ENCODE measurements around the gene YIPF5.
A peak's percentile ranks its signal among the peaks of the same experiment; 100 is the strongest.

The YIPF5 gene

DNA sequence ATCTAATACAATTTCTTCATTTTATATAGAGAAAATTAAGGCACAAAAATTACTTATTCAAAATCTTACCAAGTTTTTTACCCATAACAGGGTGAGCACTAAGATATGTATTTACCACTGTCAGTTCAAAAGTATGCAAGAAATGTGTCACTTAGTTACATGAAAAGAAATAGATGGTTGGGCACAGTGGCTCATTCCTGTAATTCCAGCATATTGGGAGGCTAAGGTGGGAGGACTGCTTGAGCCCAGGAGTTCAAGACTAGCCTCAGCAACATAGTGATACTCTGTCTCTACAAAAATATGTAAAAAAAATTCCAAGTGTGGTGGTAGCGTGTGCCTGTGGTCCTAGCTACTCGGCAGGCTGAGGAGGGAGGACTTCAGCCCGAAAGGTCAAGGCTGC is 19.4 kb downstream of the YIPF5 start:
- ATAC-seq: peak; percentile 49; the same call in 2 of the 3 replicates
- no peak for TF ChIP-seq ZNF565 (CRISPR knock-in tag; conservative IDR thresholded peaks at IDR 0.05; ENCODE audit: low read depth)
- TF ChIP-seq GLIS3 (CRISPR knock-in tag; IDR thresholded peaks at IDR 0.05): no peak
- TF ChIP-seq OSR1 (CRISPR knock-in tag; IDR thresholded peaks at IDR 0.05): no peak
- no peak for TF ChIP-seq RARB (CRISPR knock-in tag; IDR thresholded peaks at IDR 0.05)
- no peak for TF ChIP-seq ARNTL (CRISPR knock-in tag; IDR thresholded peaks at IDR 0.05; ENCODE audit: borderline replicate concordance, low read depth)
- TF ChIP-seq ZFP30 (CRISPR knock-in tag; IDR thresholded peaks at IDR 0.05): no peak
- TF ChIP-seq ZNF70 (CRISPR knock-in tag; IDR thresholded peaks at IDR 0.05): no peak
- no peak for TF ChIP-seq TOX (CRISPR knock-in tag; IDR thresholded peaks at IDR 0.05; ENCODE audit: borderline replicate concordance)
- TF ChIP-seq PPARA (CRISPR knock-in tag; IDR thresholded peaks at IDR 0.05; ENCODE audit: borderline replicate concordance): no peak
- TF ChIP-seq, protein P1, sequence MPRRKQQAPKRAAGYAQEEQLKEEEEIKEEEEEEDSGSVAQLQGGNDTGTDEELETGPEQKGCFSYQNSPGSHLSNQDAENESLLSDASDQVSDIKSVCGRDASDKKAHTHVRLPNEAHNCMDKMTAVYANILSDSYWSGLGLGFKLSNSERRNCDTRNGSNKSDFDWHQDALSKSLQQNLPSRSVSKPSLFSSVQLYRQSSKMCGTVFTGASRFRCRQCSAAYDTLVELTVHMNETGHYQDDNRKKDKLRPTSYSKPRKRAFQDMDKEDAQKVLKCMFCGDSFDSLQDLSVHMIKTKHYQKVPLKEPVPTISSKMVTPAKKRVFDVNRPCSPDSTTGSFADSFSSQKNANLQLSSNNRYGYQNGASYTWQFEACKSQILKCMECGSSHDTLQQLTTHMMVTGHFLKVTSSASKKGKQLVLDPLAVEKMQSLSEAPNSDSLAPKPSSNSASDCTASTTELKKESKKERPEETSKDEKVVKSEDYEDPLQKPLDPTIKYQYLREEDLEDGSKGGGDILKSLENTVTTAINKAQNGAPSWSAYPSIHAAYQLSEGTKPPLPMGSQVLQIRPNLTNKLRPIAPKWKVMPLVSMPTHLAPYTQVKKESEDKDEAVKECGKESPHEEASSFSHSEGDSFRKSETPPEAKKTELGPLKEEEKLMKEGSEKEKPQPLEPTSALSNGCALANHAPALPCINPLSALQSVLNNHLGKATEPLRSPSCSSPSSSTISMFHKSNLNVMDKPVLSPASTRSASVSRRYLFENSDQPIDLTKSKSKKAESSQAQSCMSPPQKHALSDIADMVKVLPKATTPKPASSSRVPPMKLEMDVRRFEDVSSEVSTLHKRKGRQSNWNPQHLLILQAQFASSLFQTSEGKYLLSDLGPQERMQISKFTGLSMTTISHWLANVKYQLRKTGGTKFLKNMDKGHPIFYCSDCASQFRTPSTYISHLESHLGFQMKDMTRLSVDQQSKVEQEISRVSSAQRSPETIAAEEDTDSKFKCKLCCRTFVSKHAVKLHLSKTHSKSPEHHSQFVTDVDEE (CRISPR knock-in tag; IDR thresholded peaks at IDR 0.05): no peak
- TF ChIP-seq, protein P2, sequence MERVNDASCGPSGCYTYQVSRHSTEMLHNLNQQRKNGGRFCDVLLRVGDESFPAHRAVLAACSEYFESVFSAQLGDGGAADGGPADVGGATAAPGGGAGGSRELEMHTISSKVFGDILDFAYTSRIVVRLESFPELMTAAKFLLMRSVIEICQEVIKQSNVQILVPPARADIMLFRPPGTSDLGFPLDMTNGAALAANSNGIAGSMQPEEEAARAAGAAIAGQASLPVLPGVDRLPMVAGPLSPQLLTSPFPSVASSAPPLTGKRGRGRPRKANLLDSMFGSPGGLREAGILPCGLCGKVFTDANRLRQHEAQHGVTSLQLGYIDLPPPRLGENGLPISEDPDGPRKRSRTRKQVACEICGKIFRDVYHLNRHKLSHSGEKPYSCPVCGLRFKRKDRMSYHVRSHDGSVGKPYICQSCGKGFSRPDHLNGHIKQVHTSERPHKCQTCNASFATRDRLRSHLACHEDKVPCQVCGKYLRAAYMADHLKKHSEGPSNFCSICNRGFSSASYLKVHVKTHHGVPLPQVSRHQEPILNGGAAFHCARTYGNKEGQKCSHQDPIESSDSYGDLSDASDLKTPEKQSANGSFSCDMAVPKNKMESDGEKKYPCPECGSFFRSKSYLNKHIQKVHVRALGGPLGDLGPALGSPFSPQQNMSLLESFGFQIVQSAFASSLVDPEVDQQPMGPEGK (CRISPR knock-in tag; IDR thresholded peaks at IDR 0.05; ENCODE audit: borderline replicate concordance): no peak
- TF ChIP-seq, protein P3, sequence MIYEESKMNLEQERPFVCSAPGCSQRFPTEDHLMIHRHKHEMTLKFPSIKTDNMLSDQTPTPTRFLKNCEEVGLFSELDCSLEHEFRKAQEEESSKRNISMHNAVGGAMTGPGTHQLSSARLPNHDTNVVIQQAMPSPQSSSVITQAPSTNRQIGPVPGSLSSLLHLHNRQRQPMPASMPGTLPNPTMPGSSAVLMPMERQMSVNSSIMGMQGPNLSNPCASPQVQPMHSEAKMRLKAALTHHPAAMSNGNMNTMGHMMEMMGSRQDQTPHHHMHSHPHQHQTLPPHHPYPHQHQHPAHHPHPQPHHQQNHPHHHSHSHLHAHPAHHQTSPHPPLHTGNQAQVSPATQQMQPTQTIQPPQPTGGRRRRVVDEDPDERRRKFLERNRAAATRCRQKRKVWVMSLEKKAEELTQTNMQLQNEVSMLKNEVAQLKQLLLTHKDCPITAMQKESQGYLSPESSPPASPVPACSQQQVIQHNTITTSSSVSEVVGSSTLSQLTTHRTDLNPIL (CRISPR knock-in tag; IDR thresholded peaks at IDR 0.05; ENCODE audit: low read depth): no peak
- no peak for TF ChIP-seq ESRRG (CRISPR knock-in tag; IDR thresholded peaks at IDR 0.05)
- no peak for TF ChIP-seq BACH2 (CRISPR knock-in tag; IDR thresholded peaks at IDR 0.05; ENCODE audit: borderline replicate concordance)
- no peak for TF ChIP-seq ZNF8 (CRISPR knock-in tag; IDR thresholded peaks at IDR 0.05)
- TF ChIP-seq, protein P4, sequence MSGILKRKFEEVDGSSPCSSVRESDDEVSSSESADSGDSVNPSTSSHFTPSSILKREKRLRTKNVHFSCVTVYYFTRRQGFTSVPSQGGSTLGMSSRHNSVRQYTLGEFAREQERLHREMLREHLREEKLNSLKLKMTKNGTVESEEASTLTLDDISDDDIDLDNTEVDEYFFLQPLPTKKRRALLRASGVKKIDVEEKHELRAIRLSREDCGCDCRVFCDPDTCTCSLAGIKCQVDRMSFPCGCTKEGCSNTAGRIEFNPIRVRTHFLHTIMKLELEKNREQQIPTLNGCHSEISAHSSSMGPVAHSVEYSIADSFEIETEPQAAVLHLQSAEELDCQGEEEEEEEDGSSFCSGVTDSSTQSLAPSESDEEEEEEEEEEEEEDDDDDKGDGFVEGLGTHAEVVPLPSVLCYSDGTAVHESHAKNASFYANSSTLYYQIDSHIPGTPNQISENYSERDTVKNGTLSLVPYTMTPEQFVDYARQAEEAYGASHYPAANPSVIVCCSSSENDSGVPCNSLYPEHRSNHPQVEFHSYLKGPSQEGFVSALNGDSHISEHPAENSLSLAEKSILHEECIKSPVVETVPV (CRISPR knock-in tag; IDR thresholded peaks at IDR 0.05): no peak
- no peak for TF ChIP-seq CSDC2 (CRISPR knock-in tag; IDR thresholded peaks at IDR 0.05)
- no peak for TF ChIP-seq SNAI2 (CRISPR knock-in tag; IDR thresholded peaks at IDR 0.05)
- TF ChIP-seq, protein P5, sequence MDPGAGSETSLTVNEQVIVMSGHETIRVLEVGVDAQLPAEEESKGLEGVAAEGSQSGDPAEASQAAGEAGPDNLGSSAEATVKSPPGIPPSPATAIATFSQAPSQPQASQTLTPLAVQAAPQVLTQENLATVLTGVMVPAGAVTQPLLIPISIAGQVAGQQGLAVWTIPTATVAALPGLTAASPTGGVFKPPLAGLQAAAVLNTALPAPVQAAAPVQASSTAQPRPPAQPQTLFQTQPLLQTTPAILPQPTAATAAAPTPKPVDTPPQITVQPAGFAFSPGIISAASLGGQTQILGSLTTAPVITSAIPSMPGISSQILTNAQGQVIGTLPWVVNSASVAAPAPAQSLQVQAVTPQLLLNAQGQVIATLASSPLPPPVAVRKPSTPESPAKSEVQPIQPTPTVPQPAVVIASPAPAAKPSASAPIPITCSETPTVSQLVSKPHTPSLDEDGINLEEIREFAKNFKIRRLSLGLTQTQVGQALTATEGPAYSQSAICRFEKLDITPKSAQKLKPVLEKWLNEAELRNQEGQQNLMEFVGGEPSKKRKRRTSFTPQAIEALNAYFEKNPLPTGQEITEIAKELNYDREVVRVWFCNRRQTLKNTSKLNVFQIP (CRISPR knock-in tag; IDR thresholded peaks at IDR 0.05; ENCODE audit: borderline replicate concordance, low read depth): no peak
- no peak for TF ChIP-seq ZC3H10 (CRISPR knock-in tag; IDR thresholded peaks at IDR 0.05)

DNA sequence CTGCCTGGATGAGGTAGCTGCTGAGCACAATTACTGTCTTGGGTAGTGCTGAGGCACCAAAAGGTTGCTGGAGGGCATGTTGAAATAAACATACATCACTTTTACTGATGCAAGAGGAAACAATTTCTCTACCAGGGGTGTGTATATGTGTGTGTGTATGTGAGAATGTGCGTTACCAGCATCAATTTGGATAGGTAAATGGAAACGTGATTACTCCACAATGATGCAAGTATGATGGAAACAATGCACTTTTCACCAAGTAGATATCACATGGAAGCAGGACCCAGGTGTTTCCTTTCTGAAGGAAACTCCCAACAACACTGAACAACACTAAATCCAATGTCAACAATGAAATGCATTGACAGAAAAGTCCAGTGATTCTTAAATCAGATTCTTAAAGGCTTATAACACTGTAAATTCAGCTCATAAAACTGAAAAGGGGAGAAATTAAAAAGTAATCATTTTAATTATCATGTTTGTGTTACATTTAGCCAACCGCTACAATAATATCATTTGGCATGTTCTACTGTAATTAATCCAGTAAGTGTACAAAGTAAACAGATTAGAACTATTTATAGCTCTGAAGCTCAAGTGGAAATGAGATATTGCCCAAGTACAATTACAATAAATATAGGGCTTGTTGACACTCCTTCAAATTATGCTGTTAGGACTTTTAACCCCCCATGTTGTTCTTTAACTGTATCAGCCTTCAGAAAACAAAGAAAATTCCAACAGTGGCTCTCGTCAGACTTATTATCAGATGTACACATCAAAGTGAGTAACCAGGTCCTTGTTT is 25.3 kb downstream of the YIPF5 start:
- TF ChIP-seq CSDC2 (CRISPR knock-in tag; IDR thresholded peaks at IDR 0.05) (no peak), SNAI2 (CRISPR knock-in tag; IDR thresholded peaks at IDR 0.05) (no peak), ZNF565 (CRISPR knock-in tag; conservative IDR thresholded peaks at IDR 0.05; ENCODE audit: low read depth) (no peak), ZFP30 (CRISPR knock-in tag; IDR thresholded peaks at IDR 0.05) (no peak), ZFP3 (CRISPR knock-in tag; IDR thresholded peaks at IDR 0.05) (no peak), ISL1 (CRISPR knock-in tag; IDR thresholded peaks at IDR 0.05) (no peak), PPARA (CRISPR knock-in tag; IDR thresholded peaks at IDR 0.05; ENCODE audit: borderline replicate concordance) (no peak), ARNTL (CRISPR knock-in tag; IDR thresholded peaks at IDR 0.05; ENCODE audit: borderline replicate concordance, low read depth) (no peak), GLIS3 (CRISPR knock-in tag; IDR thresholded peaks at IDR 0.05) (no peak), ESRRG (CRISPR knock-in tag; IDR thresholded peaks at IDR 0.05) (no peak)
- TF ChIP-seq, protein P1 (CRISPR knock-in tag; IDR thresholded peaks at IDR 0.05): no peak
- TF ChIP-seq, protein P5 (CRISPR knock-in tag; IDR thresholded peaks at IDR 0.05; ENCODE audit: borderline replicate concordance, low read depth): no peak
- ATAC-seq: no peak
